ENCODE measurements around the gene DHRS3. TPM values are rescaled to one million over a fixed set of nuclear protein-coding genes. Genes with fewer than 3 reads are reported as not detected.

The DHRS3 gene
- total RNA-seq, 1 experiment from 2014 or later: 87.0 TPM

DNA sequence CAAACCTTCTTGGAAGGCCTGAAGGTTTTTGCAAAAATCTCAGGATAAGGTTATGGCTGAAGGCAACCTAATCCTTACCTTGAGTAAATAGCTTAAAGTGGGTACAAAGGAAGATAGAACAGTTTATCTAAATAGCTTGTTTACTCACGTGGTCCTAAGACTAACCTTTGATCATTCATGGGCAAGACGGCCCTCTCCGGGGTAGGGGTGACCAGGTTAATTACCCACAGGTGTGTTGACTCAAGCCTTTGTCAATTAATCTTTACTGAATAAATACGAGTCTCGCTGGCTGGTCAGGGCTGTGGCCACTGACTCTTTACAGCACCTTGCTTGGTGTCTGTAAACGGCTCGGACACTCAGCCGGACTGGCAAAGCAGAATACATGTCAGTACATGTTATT lies 36.6 kb upstream of the DHRS3 start:
- no peak overlapping the region for H3K4me3 ChIP-seq (replicated peaks in 1 of 2; ENCODE audit: low read depth in 1 of 2, low read length in 2 of 2)
- H3K27ac ChIP-seq (ENCODE audit: low read depth, low read length): no peak overlapping the region
- no peak overlapping the region for H2AFZ ChIP-seq (ENCODE audit: low read depth, low read length, poor library complexity, severe bottlenecking)
- H3K36me3 ChIP-seq (ENCODE audit: control insufficient read depth in 1 of 2, insufficient read depth in 2 of 2, low read length in 2 of 2): no peaks in the 10 kb centered on the region
- DNase-seq (ENCODE audit: low read depth, low spot score) (no peak), ATAC-seq (no peak)
- H3K4me2 ChIP-seq (ENCODE audit: low read length): no peak overlapping the region
- H3K9me3 ChIP-seq (ENCODE audit: control insufficient read depth in 1 of 2, insufficient read depth in 1 of 2, low read depth in 1 of 2, low read length in 2 of 2): no peaks in the 10 kb centered on the region
- no TSS peak for BruUV-seq (replicated peaks)
- CTCF ChIA-PET: no interaction called here
- H3K9me2 ChIP-seq (ENCODE audit: insufficient read depth): no peaks in the 10 kb centered on the region
- no peaks in the 10 kb centered on the region for H4K20me1 ChIP-seq (ENCODE audit: insufficient read depth)
- RAD21 ChIA-PET (ENCODE audit: low non-redundant PET in 1 of 2, low total read pairs in 2 of 2, uncharacterized antibody in 2 of 2, unreplicated experiment in 2 of 2): no interaction called here
- no peak for TF ChIP-seq SRF (IDR thresholded peaks at IDR 0.05; ENCODE audit: low read depth)
- TF ChIP-seq EZH2phosphoT487 (IDR thresholded peaks at IDR 0.05; ENCODE audit: borderline replicate concordance): no peak
- no peak for TF ChIP-seq ZNF274 (IDR thresholded peaks at IDR 0.05; ENCODE audit: low read depth, low read length)
- TF ChIP-seq YY1 (IDR thresholded peaks at IDR 0.05; ENCODE audit: extremely low read depth, insufficient replicate concordance, low read depth, low read length): no peak
- TF ChIP-seq EGR1 (IDR thresholded peaks at IDR 0.05; ENCODE audit: low read depth): no peak
- no peak for TF ChIP-seq SP1 (IDR thresholded peaks at IDR 0.05; ENCODE audit: low read depth)
- no peak for TF ChIP-seq FOSL1 (IDR thresholded peaks at IDR 0.05; ENCODE audit: low read depth)
- TF ChIP-seq, protein P1, sequence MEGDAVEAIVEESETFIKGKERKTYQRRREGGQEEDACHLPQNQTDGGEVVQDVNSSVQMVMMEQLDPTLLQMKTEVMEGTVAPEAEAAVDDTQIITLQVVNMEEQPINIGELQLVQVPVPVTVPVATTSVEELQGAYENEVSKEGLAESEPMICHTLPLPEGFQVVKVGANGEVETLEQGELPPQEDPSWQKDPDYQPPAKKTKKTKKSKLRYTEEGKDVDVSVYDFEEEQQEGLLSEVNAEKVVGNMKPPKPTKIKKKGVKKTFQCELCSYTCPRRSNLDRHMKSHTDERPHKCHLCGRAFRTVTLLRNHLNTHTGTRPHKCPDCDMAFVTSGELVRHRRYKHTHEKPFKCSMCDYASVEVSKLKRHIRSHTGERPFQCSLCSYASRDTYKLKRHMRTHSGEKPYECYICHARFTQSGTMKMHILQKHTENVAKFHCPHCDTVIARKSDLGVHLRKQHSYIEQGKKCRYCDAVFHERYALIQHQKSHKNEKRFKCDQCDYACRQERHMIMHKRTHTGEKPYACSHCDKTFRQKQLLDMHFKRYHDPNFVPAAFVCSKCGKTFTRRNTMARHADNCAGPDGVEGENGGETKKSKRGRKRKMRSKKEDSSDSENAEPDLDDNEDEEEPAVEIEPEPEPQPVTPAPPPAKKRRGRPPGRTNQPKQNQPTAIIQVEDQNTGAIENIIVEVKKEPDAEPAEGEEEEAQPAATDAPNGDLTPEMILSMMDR (IDR thresholded peaks at IDR 0.05 in 2 of 3, conservative IDR thresholded peaks at IDR 0.05 in 1 of 3; ENCODE audit: borderline replicate concordance in 1 of 3, insufficient read depth in 1 of 3, low read depth in 2 of 3, low read length in 2 of 3): no peak
- H3K4me1 ChIP-seq (ENCODE audit: control insufficient read depth in 1 of 2, insufficient read depth in 2 of 2, low read length in 2 of 2): peaks cover 0 to 6% of the 10 kb centered on the region in 2 experiments; a peak in 1 of 4 replicates
- POLR2A ChIA-PET: no interaction called here
- no peaks in the 10 kb centered on the region for H3K27me3 ChIP-seq (ENCODE audit: insufficient read depth, low read length)
- H3K9ac ChIP-seq (ENCODE audit: low read length): no peak overlapping the region
- intact Hi-C loops (cut with micrococcal nuclease): loop anchor here (10.0 kb wide), 1 partner anchor 530 kb away; no protein-coding TSS in a partner anchor
- H3K79me2 ChIP-seq (ENCODE audit: insufficient read depth, low read length): no peaks in the 10 kb centered on the region

Data from HCT116 (cell line).